CD4-positive, alpha-beta T cell treated with Interferon gamma for 1 hour (primary cell): ENCODE data around the gene SYVN1.

Experiments
- DNase-seq: peaks from one replicate; pipeline ENCODE4 v3.0.0-alpha.2; 2020

The SYVN1 gene

GRCh38 chr11:65111744-65112545, 22.4 kb downstream of the SYVN1 start, which contains the start of gene TM7SF2:
TSS of gene TM7SF2 (plus strand) at chr11:65111872. CDS start at chr11:65112016, 144 bp downstream.
- peak; percentile 94 for DNase-seq

GRCh38 chr11:65111159-65111743, 23.1 kb downstream of the SYVN1 start:
- DNase-seq, result no peak

DNA sequence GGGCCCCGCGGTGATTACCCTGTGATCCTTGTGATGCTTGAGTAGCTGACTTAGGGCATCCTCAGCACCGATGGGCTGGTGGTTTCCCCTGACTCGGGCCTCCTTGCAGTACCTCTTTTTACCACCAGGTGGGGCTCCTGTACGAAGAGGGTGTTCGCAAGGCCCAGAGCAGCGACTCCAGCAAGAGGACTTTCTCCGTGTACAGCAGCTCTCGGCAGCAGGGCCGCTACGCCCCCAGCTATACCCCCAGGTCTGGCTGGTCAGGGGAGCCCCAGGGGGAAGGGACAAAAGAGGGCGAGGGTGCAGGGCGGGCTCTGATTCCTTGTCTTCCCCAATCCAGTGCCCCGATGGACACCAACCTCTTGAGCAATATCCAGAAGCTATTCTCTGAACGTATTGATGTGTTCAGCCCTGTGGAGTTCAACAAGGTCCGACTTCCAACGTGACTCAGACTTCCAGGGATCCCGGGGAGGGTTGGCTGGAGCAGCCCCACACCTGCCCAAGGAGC, 23.9 kb downstream of the SYVN1 start:
- DNase-seq, result peak; percentile 89

- no peak for DNase-seq
Measured at GRCh38 chr11:65109231-65110198, 24.8 kb downstream of the SYVN1 start.

DNA sequence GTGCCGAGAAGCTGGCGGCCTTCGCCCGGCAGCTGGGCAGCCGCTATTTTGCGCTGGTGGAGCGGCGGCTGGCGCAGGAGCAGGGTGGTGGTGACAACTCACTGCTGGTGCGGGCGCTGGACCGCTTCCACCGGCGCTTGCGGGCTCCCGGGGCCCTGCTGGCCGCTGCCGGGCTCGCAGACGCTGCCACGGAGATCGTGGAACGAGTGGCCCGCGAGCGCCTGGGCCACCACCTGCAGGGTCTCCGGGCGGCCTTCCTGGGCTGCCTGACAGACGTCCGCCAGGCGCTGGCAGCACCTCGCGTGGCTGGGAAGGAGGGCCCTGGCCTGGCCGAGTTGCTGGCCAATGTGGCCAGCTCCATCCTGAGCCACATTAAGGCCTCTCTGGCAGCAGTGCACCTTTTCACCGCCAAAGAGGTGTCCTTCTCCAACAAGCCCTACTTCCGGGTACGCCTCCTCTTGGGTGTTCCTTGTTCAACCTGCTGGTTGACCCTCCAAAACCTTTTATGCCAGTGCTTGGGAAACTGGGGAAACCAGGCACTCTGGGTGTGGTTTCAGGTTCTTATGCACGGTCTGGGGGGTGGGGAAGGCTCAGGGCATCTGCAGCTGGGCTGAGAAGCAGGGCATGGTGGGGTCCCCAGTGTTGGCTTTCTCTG, 25.7 kb downstream of the SYVN1 start:
- no peak for DNase-seq

DNA sequence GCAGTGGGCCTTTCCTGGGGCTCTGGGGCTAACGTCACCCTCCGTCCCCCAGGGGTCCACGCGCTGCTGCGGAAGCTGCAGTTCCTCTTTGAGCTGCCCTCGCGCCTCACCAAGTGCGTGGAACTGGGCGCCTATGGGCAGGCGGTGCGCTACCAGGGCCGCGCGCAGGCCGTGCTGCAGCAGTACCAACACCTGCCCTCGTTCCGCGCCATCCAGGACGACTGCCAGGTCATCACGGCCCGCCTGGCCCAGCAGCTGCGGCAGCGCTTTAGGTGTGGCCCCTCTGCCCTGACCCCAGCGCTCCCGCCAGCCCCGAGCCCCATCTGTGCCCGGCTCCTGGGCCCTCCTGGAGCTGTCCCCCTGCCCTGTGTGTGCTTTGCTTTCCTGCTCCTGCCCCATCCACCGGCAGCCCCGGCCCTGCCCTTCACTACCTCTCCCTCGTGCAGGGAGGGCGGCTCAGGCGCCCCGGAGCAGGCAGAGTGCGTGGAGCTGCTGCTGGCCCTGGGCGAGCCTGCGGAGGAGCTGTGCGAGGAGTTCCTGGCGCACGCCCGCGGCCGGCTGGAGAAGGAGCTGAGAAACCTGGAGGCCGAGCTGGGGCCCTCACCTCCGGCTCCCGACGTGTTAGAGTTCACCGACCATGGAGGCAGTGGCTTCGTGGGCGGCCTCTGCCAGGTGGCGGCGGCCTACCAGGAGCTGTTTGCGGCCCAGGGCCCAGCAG, 26.4 kb downstream of the SYVN1 start:
- no peak for DNase-seq

DNA sequence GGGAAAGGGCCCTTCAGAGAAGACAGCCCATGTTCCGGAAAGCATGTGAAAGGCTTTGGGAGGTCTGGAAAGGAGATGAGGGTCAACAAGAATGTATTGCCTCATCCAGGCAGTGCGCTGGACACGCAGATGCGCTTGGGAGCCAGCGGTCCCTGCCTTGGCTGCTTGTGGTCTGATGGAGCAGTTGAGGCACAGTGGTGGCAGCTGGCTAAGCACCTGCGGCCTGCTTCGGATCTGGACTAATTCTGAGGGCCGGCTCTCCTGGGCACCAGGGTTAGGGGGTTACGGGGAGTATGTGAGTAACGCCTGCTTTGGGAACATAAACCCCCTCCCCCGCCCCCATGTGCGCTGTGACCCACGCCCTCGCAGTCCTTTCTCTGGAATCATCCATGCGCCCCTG, 27.2 kb downstream of the SYVN1 start:
- DNase-seq, result no peak

- no peak for DNase-seq
Measured at GRCh38 chr11:65104628-65105027, 29.7 kb downstream of the SYVN1 start.

GRCh38 chr11:65103476-65103875, 30.8 kb downstream of the SYVN1 start:
- no peak for DNase-seq

- DNase-seq, result no peak
Measured at GRCh38 chr11:65102142-65103095, 31.9 kb downstream of the SYVN1 start.

GRCh38 chr11:65100674-65101350, 33.5 kb downstream of the SYVN1 start:
- DNase-seq, result no peak

GRCh38 chr11:65096926-65097325, 37.4 kb downstream of the SYVN1 start:
- DNase-seq, result no peak

GRCh38 chr11:65095974-65096806, 38.1 kb downstream of the SYVN1 start, which contains the start of gene VPS51:
TSS of gene VPS51 (plus strand) at chr11:65096214. CDS start at chr11:65096251, 37 bp downstream.
- peak; percentile 87 for DNase-seq

DNA sequence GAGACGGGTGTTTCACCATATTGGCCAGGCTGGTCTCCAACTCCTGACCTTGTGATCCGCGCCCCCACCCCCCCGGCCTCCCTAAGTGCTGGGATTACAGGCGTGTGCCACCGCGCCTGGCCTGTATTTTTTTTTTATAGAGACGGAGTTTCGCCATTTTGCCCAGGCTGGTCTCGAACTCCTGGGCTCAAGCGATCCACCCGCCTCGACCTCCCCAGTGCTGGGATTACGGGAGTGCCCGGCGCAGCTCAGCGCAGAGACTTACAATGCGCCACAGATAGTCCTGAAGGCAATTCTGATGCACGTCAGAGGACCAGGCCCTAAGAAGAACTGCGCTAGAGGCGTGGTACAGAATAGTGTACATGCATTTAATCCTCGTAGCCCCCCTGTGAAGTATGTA, 38.9 kb downstream of the SYVN1 start:
- no peak for DNase-seq

GRCh38 chr11:65090628-65091027, 43.7 kb downstream of the SYVN1 start:
- no peak for DNase-seq

DNA sequence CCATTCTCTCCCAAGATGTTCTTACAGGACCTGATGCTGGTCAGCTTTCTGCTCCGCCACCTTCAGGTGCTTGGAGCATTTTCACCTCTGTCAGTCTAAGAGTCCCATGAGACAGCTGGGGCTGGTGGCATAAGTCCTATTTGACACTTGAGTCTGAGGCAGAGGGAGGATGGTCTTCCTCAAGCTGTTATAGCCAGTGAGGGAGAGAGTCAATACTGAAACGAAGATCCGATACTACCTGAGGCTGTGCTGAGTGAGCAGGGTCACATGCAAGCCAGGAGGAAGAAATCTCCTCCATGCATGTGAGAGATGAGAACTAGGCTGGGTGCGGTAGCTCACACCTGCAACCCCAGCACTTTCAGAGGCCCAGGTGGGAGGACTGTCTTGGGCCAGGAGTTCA, 44.7 kb downstream of the SYVN1 start:
- DNase-seq, result no peak

DNA sequence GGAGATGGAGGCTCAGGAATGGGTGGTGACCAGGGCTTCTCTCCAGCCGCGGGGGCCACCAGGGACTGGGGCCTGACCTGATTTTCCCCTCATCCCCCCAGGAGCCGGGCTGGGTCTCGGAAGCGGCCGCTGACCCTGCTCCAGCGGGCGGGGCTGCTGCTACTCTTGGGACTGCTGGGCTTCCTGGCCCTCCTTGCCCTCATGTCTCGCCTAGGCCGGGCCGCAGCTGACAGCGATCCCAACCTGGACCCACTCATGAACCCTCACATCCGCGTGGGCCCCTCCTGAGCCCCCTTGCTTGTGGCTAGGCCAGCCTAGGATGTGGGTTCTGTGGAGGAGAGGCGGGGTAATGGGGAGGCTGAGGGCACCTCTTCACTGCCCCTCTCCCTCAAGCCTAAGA, 46.5 kb downstream of the SYVN1 start:
- DNase-seq, result no peak

- DNase-seq, result no peak
Measured at GRCh38 chr11:65087216-65087615, 47.1 kb downstream of the SYVN1 start.

DNA sequence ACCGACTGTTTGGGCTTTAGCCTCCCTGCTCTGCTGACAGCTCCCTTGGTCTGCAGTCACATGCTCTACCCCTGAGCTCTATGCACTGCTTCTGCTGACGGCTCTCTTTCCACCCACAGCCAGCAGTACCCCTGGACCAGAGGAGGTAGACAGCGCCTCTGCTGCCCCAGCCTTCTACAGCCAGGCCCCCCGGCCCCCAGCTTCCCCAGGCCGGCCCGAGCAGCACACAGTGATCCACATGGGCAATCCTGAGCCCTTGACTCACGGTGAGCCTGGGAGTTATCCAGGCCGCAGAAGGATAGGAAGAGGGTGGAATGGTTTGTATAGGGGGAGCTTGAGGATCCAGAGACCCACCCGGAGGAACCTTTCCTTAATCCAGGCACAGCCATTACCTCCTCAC, 47.5 kb downstream of the SYVN1 start:
- no peak for DNase-seq
